Stimulated activated CD8-positive, alpha-beta memory T cell treated with anti-CD3 and anti-CD28 coated beads, Interleukin-12 subunit alpha, Interleukin-12 subunit beta, amount 100 ng/mL, for 1 hour (primary cell): ENCODE results near the gene CTXN1.
"Not testable (repeated sequence)": the region's sequence is repeated elsewhere in the genome, so short reads cannot be mapped to it uniquely, and the experiment has no call there.

Experiments
- DNase-seq: peaks from one replicate; pipeline ENCODE4 v3.0.0-alpha.2; 2020; ENCODE audit warnings: low read depth

The CTXN1 gene

DNA sequence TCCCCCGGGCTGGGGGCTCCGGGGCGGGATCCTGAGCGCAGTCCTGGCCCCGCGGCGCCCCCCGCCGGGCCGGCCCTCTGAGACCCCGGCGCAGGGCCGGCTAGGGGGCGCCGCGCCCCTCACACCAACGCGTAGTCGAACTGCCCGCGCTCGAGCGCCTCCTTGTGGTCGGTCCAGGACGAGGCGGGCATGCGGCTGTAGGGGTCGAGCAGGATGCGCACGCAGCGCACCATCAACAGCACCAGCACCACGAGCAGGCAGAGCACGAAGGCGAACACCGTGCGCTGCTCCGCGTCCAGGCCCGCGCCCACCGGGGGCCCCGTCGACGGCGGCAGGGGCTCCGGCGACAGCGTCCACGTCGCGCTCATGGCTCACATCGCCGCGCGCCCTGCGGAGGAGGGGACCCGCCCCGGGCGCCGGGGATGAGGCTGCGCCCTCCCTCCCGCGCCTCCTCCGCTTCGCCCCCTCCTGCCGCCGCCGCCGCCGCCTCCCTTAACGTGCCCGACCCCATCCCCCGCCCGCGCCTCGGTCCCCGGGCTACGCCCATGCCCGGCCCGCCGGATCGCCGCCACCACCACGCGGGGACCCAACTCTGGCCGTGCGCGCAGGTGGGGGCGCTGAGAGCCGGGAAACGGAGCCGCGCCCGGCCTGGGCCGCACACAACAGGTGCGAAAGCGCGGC lies 624 bp downstream of the CTXN1 start:
- peak; percentile 62 for DNase-seq

DNA sequence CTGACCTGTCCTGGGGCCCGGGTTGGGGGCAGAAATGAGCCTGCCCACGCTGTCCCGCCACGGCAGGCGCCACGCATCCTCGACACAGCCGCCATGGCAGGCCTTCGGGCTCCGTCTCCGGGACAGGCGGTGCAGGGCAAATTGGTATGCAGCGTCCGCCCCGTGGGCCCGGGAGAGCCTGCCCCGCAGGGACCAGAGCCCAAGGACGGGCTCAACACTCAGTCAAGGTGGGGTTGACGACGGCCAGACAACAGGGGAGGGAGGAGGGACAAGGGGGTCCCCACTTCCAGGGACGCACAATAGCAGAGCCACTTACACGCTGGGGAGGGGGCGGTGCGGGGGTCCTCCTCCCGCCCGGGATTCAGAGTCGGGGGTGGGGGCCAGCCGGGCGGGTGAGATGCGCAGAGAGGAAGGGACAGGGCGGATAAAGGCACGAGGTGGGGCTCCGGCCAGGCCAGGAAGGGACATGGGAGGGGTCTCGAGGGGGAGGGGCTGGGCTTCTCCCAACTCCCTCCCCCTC lies 1.2 kb downstream of the CTXN1 start:
- no peak for DNase-seq

- DNase-seq, result no peak
These were observed 1.7 kb downstream of the CTXN1 start for GRCh38 chr19:7924241-7924640.

DNA sequence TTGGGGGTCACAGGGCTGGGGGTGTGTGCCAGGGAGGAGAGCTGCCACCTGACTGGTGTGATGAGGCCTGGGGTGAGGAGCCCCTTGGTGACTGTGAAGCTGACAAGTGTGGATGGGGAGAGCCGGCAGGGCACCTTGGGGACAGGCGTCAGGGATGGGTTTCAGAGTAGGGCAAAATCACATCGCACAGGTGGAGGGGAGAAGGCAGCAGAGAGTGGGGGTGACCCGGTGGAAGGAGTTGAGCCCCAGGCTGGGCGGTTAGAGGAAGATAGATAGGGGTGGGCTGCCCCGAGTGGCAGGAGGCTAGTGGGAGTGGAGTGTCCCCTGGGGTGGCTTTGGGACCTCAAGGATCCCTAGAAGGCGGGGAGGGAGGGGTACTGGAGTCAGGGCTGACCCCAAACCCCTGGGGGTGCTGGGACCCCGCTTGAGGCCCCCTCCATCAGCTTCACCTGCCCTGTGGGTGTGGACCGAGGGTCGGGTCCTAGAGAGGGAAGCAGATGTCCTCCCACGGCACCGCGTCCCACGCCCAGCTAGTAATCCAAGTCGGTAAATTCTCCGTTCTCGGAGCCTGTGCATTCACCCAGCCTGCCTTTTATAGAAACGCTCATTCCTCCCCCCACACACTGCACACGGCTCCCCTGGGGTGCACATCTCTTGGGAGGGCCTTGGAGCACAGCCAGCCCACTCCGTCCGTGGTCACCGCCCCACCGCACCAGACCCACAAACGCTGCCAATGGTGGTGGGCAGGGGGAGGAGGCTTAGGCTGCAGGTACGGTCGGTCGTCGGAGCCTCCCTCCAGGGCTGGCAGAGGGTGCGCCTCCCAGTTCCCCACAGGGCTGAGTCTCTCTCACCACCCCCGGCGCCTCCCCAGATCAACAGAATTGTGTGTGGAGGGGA lies 2.4 kb downstream of the CTXN1 start:
- no peak for DNase-seq

DNA sequence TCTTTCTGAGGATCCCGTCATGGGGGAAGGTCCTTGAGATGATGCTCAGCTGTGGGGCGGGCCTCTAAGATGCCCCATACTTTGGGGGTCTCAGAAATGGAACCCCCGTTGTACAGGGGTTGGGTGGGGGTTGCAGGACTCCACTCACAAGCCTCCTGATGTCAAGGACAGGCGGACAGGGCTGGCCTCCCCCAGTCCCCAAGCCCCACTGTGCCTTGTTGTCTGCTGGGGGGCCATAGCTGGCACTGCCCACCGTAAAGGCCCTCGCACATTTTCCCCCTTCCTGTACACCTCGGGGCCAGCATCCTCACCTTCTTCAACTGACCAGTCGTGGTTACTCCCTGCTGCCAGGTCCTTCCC lies 3.1 kb downstream of the CTXN1 start:
- no peak for DNase-seq

- no peak for DNase-seq
These were observed 3.7 kb downstream of the CTXN1 start for GRCh38 chr19:7921967-7922835.

DNA sequence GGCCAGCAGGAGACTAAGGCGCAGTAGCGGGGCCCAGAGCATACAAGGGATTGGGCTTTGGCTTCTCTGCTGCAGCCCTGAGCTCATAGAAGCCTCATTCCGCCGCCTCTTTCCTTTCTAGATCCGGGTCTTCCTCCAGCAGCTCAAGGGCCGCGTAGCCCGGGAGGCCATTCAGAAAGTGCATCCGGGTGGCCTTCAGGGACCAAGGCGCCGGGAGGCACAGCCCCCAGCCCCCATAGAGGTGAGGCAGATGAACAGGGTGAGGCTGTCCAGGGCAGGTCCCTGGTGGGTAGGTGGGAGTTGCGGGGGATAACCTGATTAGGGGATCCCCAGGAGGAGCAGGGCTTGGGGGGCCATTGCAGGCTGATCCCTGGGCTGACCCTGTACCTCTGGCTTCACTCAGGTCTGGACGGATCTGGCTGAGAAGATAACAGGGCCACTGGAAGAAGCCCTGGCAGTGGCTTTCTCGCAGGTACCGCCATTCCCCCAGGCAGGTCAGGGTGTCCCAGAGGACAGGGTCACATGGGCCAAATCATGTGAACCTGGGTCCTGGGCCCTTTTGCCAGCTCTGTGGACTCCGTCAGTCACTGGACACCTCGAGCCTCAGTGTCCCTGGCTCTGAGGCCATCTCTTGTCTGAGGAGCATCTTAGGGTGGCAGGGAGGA lies 4.5 kb downstream of the CTXN1 start:
- no peak for DNase-seq

DNA sequence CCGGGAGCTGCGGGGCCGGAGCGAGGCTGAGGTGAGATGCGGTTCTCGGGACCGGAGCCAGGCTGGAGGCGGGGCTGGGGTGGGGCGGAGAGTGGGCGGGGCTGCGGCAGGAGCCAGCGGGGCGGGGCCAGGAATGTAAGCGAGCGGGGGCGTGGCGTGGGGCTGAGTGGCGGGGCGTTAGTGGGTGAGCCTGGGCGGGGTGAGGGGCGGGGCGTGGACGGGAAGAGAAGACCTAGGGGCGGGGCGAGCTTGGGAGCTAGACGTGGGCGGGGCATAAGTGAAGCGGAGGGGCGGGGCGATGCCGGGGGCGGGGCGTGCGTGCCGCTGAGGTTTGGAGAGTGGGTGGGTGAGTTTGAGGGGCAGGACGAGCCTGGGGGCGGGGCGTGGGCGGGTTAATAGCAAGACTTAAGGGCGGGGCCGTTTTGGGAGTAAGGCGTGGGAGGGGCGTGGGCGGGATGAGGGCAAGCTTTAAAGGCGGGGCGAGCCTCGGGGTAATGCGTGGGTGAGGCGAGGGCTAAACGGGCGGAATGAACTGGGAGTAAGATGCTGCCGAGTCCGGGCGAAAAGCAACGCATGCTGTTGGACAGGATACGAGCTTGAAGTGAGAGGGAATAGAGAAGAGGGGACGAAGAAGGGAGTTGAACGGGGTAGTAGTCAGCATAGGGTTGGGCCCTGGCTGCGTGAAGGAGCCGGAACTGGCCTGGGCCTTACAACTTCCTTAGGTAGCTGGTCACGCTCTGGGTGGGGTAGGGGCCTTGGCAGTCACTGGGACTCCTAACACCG lies 5.2 kb downstream of the CTXN1 start:
- peak; percentile 100 for DNase-seq

GRCh38 chr19:7919610-7920518 lies 6.1 kb downstream of the CTXN1 start, which contains the start of gene SNAPC2:
Gene SNAPC2 (plus strand): TSS chr19:7920338. CDS start chr19:7920367, 29 bp downstream.
- DNase-seq, result peak; percentile 90

DNA sequence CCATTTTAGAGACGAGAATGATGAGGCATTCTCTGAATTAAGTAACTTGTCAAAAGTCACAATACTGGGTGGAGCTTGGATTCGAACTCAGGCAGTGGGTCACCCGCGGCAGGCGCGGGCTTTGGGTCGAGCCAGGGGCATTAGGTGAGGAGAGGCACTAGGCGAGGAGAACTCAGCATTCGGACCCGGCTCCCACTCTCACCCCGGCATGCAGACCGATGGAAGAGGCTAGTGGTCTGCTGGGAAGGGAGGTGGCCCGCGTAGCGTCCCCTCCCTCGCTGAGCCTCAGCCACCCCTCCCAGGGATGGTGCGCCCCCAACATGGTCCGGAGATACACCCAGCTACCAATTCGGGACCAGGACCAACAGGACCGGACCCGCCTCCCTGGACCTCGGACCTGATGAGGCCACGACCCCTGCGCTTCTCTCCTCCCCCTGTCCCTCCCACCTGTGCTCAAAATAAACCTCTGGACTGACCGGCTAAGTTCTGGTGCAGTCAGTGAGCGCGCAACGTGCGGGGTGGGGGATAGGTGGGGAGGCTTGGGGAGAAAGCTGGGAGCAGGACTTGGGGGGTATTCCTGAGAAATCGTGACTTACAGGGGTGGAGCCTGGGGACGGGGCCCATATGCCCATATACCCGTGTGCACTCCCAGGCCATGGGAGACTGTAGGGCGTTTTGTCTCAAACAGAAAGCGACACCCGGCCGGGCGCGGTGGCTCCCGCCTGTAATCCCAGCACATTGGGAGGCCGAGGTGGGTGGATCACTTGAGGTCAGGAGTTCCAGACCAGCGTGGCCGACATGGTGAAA lies 7.1 kb downstream of the CTXN1 start:
- DNase-seq, result no peak

DNA sequence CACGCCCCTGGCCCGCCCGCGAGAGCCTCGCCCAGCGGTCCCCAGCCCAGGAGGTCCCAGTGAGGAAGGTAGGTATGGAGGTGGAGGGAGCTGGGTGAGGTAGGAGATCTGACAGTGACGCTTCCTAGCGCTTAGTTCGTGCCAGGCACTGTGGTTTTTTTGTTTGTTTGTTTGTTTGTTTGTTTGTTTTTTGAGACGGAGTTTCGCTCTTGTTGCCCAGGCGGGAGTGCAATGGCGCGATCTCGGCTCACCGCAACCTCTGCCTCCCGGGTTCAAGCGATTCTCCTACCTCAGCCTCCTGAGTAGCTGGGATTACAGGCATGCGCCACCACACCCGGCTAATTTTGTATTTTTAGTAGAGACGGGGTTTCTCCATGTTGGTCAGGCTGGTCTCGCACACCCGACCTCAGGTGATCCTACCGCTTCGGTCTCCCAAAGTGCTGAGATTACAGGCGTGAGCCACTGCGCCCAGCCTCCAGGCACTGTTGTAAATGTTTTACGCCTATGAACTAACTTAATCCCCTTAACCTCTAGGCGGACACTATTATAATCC lies 7.8 kb downstream of the CTXN1 start:
- not testable (repeated sequence) for DNase-seq

DNA sequence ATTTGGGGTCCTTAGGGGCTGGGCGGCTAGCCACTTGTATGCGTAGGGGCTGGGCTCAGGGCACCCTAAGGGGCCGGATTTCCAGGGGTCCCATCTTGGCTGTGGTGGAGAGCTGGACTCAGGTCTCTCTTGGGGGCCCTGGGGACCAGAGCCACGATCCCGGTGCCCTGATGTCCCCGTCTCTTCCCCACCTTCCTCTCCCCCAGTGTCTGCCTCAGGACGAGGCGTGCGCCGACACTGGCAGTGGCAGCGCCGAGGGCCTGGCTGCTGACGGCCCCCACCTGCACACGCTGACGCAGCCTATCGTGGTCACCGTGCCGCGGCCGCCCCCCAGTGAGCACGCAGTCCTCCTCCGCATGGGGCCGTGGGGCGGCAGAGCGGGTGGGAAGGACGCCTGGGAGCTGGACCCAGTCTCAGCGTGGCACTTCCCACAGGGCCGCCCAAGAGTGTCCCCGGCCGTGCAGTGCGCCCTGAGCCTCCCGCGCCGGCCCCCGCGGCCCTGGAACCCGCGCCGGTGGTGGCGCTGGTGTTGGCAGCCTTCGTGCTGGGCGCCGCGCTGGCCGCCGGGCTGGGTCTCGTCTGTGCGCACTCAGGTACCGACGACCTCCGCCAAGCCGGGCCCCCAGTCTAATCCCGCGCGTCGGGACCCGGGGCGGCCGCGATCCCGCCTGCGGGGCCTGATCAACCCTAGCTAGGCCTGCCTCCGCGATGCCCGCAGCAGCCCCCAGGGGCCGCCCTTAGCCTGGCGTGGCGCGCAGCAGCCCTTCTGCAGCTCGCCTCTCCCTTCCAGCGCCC lies 8.5 kb downstream of the CTXN1 start:
- DNase-seq, result no peak

GRCh38 chr19:7916955-7917266 lies 9.0 kb downstream of the CTXN1 start:
- no peak for DNase-seq

GRCh38 chr19:7916103-7916954 lies 9.6 kb downstream of the CTXN1 start:
- no peak for DNase-seq

DNA sequence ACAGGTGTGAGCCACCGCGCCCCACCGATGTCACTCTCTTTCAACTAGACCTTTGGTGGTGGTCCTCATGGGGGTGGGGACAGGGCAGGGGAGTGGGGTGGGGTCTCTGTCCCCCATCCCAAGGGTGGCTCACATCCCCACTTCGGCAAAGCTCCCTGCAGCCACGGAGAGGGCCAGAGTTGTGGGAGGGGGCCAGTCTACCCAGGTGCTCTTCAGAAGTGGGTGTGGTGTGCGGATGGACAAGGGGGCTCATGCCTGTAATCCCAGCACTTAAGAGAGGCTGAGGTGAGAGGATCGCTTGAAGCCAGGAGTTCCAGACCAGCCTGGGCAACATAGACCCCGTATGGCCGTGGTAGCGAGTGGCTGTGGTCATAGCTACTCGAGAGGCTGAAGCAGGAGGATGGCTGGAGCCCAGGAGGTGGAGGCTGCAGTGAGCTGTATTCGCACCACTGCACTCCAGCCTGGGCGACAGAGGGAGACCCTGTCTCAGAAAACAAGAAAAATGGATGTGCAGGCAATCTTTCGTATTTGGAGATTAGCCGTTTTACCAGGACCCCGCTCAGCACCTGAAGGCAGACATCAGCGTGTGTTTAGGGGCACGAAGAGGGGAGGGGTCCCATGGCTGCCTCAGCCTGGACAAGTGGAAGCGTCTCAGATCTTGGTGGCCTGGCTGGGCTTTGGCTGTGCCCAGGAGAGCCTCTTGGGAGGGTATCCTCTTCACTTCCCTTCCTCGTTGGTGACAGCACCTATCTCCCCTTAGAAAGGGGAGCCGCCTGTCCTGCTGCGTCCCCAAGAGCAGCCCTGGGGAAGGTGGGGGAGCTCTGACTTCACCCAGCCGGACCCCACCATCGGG lies 10.5 kb downstream of the CTXN1 start:
- no peak for DNase-seq

DNA sequence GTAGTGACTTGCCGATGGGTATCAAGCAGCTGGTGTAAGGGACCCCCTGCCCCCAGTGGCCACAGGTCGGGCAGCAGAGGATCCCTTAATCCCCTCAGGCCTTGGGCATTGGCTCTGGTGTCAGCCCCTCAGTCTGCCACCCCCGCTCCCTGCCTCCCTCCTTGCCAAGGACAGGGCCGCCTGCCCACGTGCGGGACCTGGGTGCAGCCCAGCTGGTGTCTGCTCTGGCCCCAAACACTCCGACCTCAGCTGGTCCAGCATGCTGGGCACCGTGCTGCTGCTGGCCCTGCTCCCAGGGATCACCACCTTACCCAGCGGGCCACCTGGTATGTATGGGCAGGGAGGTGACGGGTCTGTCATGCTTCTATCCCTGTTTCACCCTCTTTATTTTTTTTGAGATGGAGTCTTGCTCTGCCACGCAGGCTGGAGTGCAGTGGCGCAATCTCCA lies 11.3 kb downstream of the CTXN1 start, which contains the start of gene TGFBR3L:
Gene TGFBR3L (plus strand): TSS at position 233 of the 448 bp plus-strand sequence.
- no peak for DNase-seq
